ENCODE data around the gene SDS. TPM values are rescaled to one million over a fixed set of nuclear protein-coding genes. Genes with fewer than 3 reads are reported as not detected.
A peak's percentile ranks its signal among the peaks of the same experiment; 100 is the strongest.
"Not testable (repeated sequence)": the region's sequence is repeated elsewhere in the genome, so short reads cannot be mapped to it uniquely, and the experiment has no call there.

SDS gene
- total RNA-seq, 4 donors from 2014 or later = not detected

- Histone ChIP-seq H3K4me3 (no peak overlapping the region), H3K27me3 (no peaks in the 10 kb centered on the region), H3K27ac (peak overlapping the region in 1 of 2 donors; percentile 94), H3K9me3 (no peaks in the 10 kb centered on the region), H3K36me3 (no peaks in the 10 kb centered on the region), H3K4me1 (no peaks in the 10 kb centered on the region)
- peak in 1 of 2 donors; percentile 6 for TF ChIP-seq POLR2A (IDR thresholded peaks at IDR 0.05)
- TF ChIP-seq CTCF (IDR thresholded peaks at IDR 0.05) = no peak
- peak in 1 of 2 donors; percentile 23 for DNase-seq
- intact Hi-C loops (cut with DNase I; ENCODE audit: low total_unique reads) = no loop called here
These were observed 43.5 kb downstream of the SDS start for GRCh38 chr12:113359939-113360748.

GRCh38 chr12:113359133-113359938 is 44.4 kb downstream of the SDS start:
- no peaks in the 10 kb centered on the region for H3K9me3 ChIP-seq
- no peak for TF ChIP-seq POLR2A (IDR thresholded peaks at IDR 0.05)
- TF ChIP-seq CTCF (IDR thresholded peaks at IDR 0.05) = no peak
- H3K4me3 ChIP-seq = peak overlapping the region; percentile 59 to 78
- H3K4me1 ChIP-seq = no peaks in the 10 kb centered on the region
- intact Hi-C loops (cut with DNase I; ENCODE audit: low total_unique reads) = no loop called here
- peak overlapping the region; percentile 88 to 94 for H3K27ac ChIP-seq
- no peaks in the 10 kb centered on the region for H3K36me3 ChIP-seq
- peak; percentile 72 to 87 for DNase-seq
- no peaks in the 10 kb centered on the region for H3K27me3 ChIP-seq

DNA sequence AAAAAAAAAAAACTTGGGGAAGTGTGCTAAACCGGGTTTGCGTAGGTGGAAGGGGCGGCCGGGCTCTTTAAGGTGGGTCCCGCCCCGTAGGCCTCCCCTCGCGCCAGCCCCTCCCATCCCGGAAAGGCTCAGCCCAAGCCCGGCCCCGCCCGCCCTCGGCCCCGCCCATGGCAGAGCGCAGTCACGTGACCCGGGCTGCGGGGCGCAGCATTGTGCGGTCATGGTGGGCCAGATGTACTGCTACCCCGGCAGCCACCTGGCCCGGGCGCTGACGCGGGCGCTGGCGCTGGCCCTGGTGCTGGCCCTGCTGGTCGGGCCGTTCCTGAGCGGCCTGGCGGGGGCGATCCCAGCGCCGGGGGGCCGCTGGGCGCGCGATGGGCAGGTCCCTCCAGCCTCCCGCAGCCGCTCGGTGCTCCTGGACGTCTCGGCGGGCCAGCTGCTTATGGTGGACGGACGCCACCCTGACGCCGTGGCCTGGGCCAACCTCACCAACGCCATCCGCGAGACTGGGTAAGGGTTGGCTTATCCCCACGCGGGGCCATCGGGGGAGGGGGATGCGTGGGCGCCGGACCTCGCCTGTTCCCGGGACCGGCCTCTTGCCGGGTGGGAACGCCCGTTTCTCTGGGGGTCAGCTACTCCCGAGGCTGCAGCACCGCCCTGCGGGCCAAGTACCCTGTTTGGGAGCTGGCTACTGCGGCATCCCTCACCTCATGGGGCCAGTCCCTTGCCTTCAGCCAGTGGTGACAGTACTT is 45.1 kb downstream of the SDS start, which contains the start of gene PLBD2:
PLBD2 (plus strand) TSS at position 207 of the 752 bp plus-strand sequence; CDS start at position 221, 14 bp downstream.
- Histone ChIP-seq H3K36me3 (no peaks in the 10 kb centered on the region), H3K27ac (peak within 1 kb of the TSS; percentile 88 to 94), H3K9me3 (no peaks in the 10 kb centered on the region), H3K4me3 (peak within 1 kb of the TSS; percentile 59 to 78), H3K27me3 (no peaks in the 10 kb centered on the region), H3K4me1 (no peaks in the 10 kb centered on the region)
- intact Hi-C loops (cut with DNase I; ENCODE audit: low total_unique reads) = no loop called here
- TF ChIP-seq CTCF (IDR thresholded peaks at IDR 0.05) (peak in 2 of 4 experiments; percentile 5 to 22), POLR2A (IDR thresholded peaks at IDR 0.05) (peak; percentile 41 to 67)
- peak; percentile 94 to 96 for DNase-seq

GRCh38 chr12:113354192-113354591 is 49.5 kb downstream of the SDS start:
- DNase-seq; intact Hi-C loops (cut with DNase I; ENCODE audit: low total_unique reads); H3K4me1 ChIP-seq; H3K36me3 ChIP-seq; H3K27ac ChIP-seq; H3K27me3 ChIP-seq; H3K9me3 ChIP-seq; H3K4me3 ChIP-seq: not testable (repeated sequence)

DNA sequence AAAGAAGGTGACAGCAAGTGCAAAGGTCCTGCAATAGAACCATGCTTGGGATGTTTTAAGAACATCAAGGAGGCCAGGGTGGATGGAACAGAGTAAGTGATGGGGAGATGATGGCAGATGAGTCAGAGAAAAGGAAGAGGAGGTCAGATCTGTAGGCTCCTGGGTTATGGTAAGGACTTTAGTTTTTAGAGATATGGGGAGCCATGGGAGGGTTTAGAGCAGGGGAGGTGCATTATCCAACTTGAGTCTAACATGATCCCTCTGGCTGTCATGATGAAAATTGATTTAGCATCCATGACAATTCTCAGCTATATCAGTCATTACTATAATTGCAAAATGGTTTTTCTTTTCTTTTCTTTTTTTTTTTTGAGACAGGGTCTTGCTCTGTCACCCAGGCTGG is 52.6 kb downstream of the SDS start:
- Histone ChIP-seq H3K4me3 (no peak overlapping the region), H3K4me1 (no peaks in the 10 kb centered on the region), H3K27ac (no peak overlapping the region), H3K9me3 (no peaks in the 10 kb centered on the region), H3K36me3 (no peaks in the 10 kb centered on the region), H3K27me3 (no peaks in the 10 kb centered on the region)
- no peak for TF ChIP-seq CTCF (IDR thresholded peaks at IDR 0.05)
- TF ChIP-seq POLR2A (IDR thresholded peaks at IDR 0.05) = no peak
- intact Hi-C loops (cut with DNase I; ENCODE audit: low total_unique reads) = no loop called here
- no peak for DNase-seq
